NCI-H82 treated with DMSO at 0.1 percent for 48 hours (cell line): ENCODE data around the gene NBAS.

Experiments
- DNase-seq: peaks from one replicate; lab custom pipeline; 2025; ENCODE audit not compliant: unreplicated experiment; lab: John Stamatoyannopoulos, UW

NBAS gene

GRCh38 chr2:15146960-15147359, 414.2 kb downstream of the NBAS start:
- no peak for DNase-seq

GRCh38 chr2:15145919-15146318, 415.2 kb downstream of the NBAS start:
- no peak for DNase-seq

GRCh38 chr2:15145046-15145817, 415.9 kb downstream of the NBAS start:
- DNase-seq = peak; percentile 49

GRCh38 chr2:15142069-15142689, 419.0 kb downstream of the NBAS start:
- DNase-seq = no peak

GRCh38 chr2:15141211-15141610, 419.9 kb downstream of the NBAS start:
- DNase-seq = no peak

- DNase-seq = no peak
Observed at GRCh38 chr2:15136639-15137038, 424.5 kb downstream of the NBAS start.

- DNase-seq = no peak
Observed at GRCh38 chr2:15134957-15135356, 426.2 kb downstream of the NBAS start.

GRCh38 chr2:15133461-15133860, 427.7 kb downstream of the NBAS start:
- DNase-seq = no peak

- DNase-seq = no peak
Observed at GRCh38 chr2:15128846-15129245, 432.3 kb downstream of the NBAS start.

GRCh38 chr2:15127876-15128275, 433.3 kb downstream of the NBAS start:
- peak; percentile 10 for DNase-seq

- DNase-seq = no peak
Observed at GRCh38 chr2:15127301-15127700, 433.8 kb downstream of the NBAS start.

- no peak for DNase-seq
Observed at GRCh38 chr2:15126373-15126772, 434.8 kb downstream of the NBAS start.

GRCh38 chr2:15122915-15123314, 438.2 kb downstream of the NBAS start:
- no peak for DNase-seq

GRCh38 chr2:15120631-15121030, 440.5 kb downstream of the NBAS start:
- DNase-seq = no peak

- DNase-seq = no peak
Observed at GRCh38 chr2:15119722-15120175, 441.4 kb downstream of the NBAS start.

GRCh38 chr2:15117409-15118050, 443.6 kb downstream of the NBAS start:
- DNase-seq = no peak
